Mesenchymal stem cell (in vitro differentiated cells and primary cell): ENCODE data around the gene HIPK2.
A peak's percentile ranks its signal among the peaks of the same experiment; 100 is the strongest.

Source experiments
- DNase-seq: peaks from one replicate; pipeline ENCODE4 v3.0.0-alpha.2; 2013
- H2AFZ ChIP-seq: one replicate; pipeline ENCODE4 v1.6.1; 2013; ENCODE audit warnings: low read depth, mild to moderate bottlenecking, control low read depth, inconsistent platforms, low read length, moderate library complexity
- H2AK5ac ChIP-seq: 2 replicates; pipeline ENCODE4 v1.6.1; 2013; ENCODE audit warnings: low read length, moderate library complexity, mild to moderate bottlenecking, inconsistent platforms; ENCODE audit not compliant: severe bottlenecking
- H2BK120ac ChIP-seq: one replicate; pipeline ENCODE4 v1.6.1; 2013; ENCODE audit warnings: low read depth, mild to moderate bottlenecking, inconsistent platforms, low read length, moderate library complexity
- H2BK12ac ChIP-seq, 2 experiments: one replicate each; pipeline ENCODE4 v1.6.1; 2013; ENCODE audit warnings: inconsistent platforms in 2 of 2, low read length in 2 of 2, mild to moderate bottlenecking in 2 of 2, moderate library complexity in 2 of 2, control low read depth in 1 of 2
- H2BK15ac ChIP-seq: one replicate; pipeline ENCODE4 v1.6.1; 2013; ENCODE audit warnings: mild to moderate bottlenecking, low read depth, inconsistent platforms; ENCODE audit not compliant: poor library complexity, severe bottlenecking
- H2BK5ac ChIP-seq: 2 replicates; pipeline ENCODE4 v1.6.1; 2013; ENCODE audit warnings: low read depth, mild to moderate bottlenecking, low read length, control low read depth, inconsistent platforms; ENCODE audit not compliant: poor library complexity, severe bottlenecking
- H3K14ac ChIP-seq, 2 experiments: one replicate each; pipeline ENCODE4 v1.6.1; 2013; ENCODE audit warnings: inconsistent platforms in 2 of 2, low read length in 2 of 2, control low read depth in 1 of 2, mild to moderate bottlenecking in 1 of 2, moderate library complexity in 1 of 2
- H3K18ac ChIP-seq, 2 experiments: one replicate each; pipeline ENCODE4 v1.6.1; 2013; ENCODE audit warnings: inconsistent platforms in 2 of 2, low read length in 2 of 2, control low read depth in 1 of 2, low read depth in 1 of 2, mild to moderate bottlenecking in 1 of 2
- H3K23ac ChIP-seq, 2 experiments: one replicate each; pipeline ENCODE4 v1.6.1; 2013; ENCODE audit warnings: inconsistent platforms in 2 of 2, low read length in 2 of 2, mild to moderate bottlenecking in 2 of 2, moderate library complexity in 2 of 2, control low read depth in 1 of 2
- H3K27ac ChIP-seq: 2 replicates; pipeline ENCODE4 v1.5.1; 2013; ENCODE audit warnings: mild to moderate bottlenecking, moderate library complexity, low read length, control low read depth, inconsistent platforms; ENCODE audit not compliant: poor library complexity, severe bottlenecking
- H3K27me3 ChIP-seq, 2 experiments: 2 replicates each; pipeline versions ENCODE4 v1.6.1 to v1.7.0; 2013; ENCODE audit warnings: low read length in 2 of 2, mild to moderate bottlenecking in 2 of 2, moderate library complexity in 2 of 2, control low read depth in 1 of 2, inconsistent platforms in 1 of 2; ENCODE audit not compliant: control insufficient read depth in 1 of 2, insufficient read depth in 1 of 2
- H3K36me3 ChIP-seq, 2 experiments: 2 replicates each; pipeline versions ENCODE4 v1.6.1 to v1.7.0; 2013; ENCODE audit warnings: low read length in 2 of 2, control low read depth in 1 of 2, inconsistent platforms in 1 of 2, low read depth in 1 of 2, mild to moderate bottlenecking in 1 of 2; ENCODE audit not compliant: insufficient read depth in 2 of 2, control insufficient read depth in 1 of 2
- H3K4ac ChIP-seq, 2 experiments: one replicate each; pipeline ENCODE4 v1.6.1; 2013; ENCODE audit warnings: inconsistent platforms in 2 of 2, low read length in 2 of 2, mild to moderate bottlenecking in 2 of 2, moderate library complexity in 2 of 2, control low read depth in 1 of 2, low read depth in 1 of 2
- H3K4me1 ChIP-seq: 2 replicates; pipeline ENCODE4 v1.6.1; 2013; ENCODE audit warnings: low read depth, low read length, control low read depth; ENCODE audit not compliant: control insufficient read depth, insufficient read depth
- H3K4me2 ChIP-seq: 2 replicates; pipeline ENCODE4 v1.6.1; 2013; ENCODE audit warnings: low read length, mild to moderate bottlenecking, inconsistent platforms; ENCODE audit not compliant: poor library complexity, severe bottlenecking
- H3K4me3 ChIP-seq, 2 experiments: 2 replicates each; pipeline versions ENCODE4 v1.5.1 to v1.7.0; 2013; ENCODE audit warnings: low read length in 2 of 2, mild to moderate bottlenecking in 2 of 2, control low read depth in 1 of 2, low read depth in 1 of 2; ENCODE audit not compliant: insufficient read depth in 1 of 2
- H3K79me1 ChIP-seq: replicated peaks from 2 replicates; pipeline ENCODE4 v1.6.1; 2013; ENCODE audit warnings: mild to moderate bottlenecking, control low read depth, low read length, inconsistent platforms; ENCODE audit not compliant: poor library complexity, severe bottlenecking
- H3K9ac ChIP-seq: 2 replicates; pipeline ENCODE4 v1.7.0; 2013; ENCODE audit warnings: mild to moderate bottlenecking, low read length, moderate library complexity
- H3K9me3 ChIP-seq: 2 replicates; pipeline ENCODE4 v1.7.0; 2013; ENCODE audit warnings: mild to moderate bottlenecking, low read length; ENCODE audit not compliant: control insufficient read depth
- H4K8ac ChIP-seq: one replicate; pipeline ENCODE4 v1.6.1; 2013; ENCODE audit warnings: inconsistent platforms, mild to moderate bottlenecking, low read length, moderate library complexity
- H4K91ac ChIP-seq: one replicate; pipeline ENCODE4 v1.6.1; 2013; ENCODE audit warnings: mild to moderate bottlenecking, low read length, inconsistent platforms
- WGBS: methylation state at CpG from one replicate; pipeline ENCODE4 v1.1.7; 2013; ENCODE audit warnings: mixed read lengths; 5-methylcytosine and 5-hydroxymethylcytosine counted together

The HIPK2 gene

DNA sequence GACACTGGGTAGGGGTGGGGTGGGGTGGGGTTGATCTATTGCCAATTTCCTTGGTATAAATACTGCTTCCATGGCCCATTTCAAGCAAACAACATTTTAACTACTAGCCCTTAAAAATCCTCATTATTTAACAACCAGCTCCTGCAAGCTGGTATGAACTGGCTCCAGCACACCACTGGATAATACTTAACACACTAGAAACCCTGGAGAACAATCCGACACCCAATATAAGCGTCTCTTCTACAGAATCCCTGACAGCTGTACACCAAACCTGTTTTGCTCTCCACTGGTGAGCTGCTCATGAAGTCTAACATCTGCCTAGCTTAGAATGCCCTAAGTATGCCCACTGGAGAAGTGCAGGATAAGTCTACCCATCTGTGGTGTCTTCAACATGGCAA, 116.8 kb downstream of the HIPK2 start:
- no peak overlapping the region for H3K14ac ChIP-seq
- no peak overlapping the region for H2AFZ ChIP-seq
- H3K4me2 ChIP-seq, result no peak overlapping the region
- no peak overlapping the region for H3K9ac ChIP-seq
- no peak overlapping the region for H2BK12ac ChIP-seq
- no peak overlapping the region for H3K18ac ChIP-seq
- H3K4me3 ChIP-seq, result no peak overlapping the region
- H4K8ac ChIP-seq, result no peak overlapping the region
- no peak overlapping the region for H2BK5ac ChIP-seq
- H3K36me3 ChIP-seq, result peaks cover 0 to 10% of the 10 kb centered on the region in 2 experiments
- H3K23ac ChIP-seq, result no peak overlapping the region
- no peak overlapping the region for H4K91ac ChIP-seq
- DNase-seq, result no peak
- H2AK5ac ChIP-seq, result no peak overlapping the region
- 99% methylated on average over 2 of the region's 2 CpGs for WGBS
- peaks cover 19% of the 10 kb centered on the region for H3K79me1 ChIP-seq
- H3K27me3 ChIP-seq, result no peaks in the 10 kb centered on the region
- no peak overlapping the region for H2BK15ac ChIP-seq
- no peak overlapping the region for H2BK120ac ChIP-seq
- H3K4ac ChIP-seq, result no peak overlapping the region
- H3K9me3 ChIP-seq, result no peaks in the 10 kb centered on the region
- H3K27ac ChIP-seq, result peak overlapping the region; percentile 30
- H3K4me1 ChIP-seq, result peaks cover 13% of the 10 kb centered on the region

DNA sequence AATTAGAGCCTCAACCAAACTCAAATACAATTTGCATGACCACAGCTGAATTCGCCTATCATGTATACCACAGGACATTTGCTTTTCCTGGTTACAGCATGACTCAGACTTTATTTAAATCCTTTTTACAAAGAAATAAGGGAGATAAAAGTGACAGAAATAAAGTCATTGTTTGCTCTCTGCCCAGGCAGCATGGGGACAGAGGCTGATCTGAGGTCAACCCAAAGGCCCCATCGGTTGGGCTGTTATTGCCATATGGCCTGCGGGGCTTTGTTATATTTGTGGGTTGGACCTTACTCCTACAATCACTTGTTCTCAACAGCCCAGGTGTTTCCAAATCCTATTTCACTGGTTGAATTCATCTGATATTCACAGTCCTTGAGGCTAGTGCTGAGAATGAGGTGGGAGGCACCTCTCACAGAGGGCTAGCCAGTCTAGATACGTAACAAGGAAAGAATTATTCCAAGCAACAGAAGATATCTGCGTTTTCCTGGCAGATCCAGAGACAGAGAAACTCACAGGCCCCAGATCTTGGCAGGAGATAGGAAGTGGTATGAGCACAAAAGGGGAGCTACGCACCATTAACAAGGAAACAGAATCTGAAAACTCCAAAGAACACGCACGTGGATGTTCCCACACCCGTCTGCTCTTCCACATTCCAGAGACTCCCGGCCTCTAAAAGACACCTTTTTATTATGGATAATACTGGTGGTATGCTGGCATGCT, 117.3 kb downstream of the HIPK2 start:
- peaks cover 13% of the 10 kb centered on the region for H3K4me1 ChIP-seq
- H3K9me3 ChIP-seq, result no peaks in the 10 kb centered on the region
- H3K36me3 ChIP-seq, result peaks cover 0 to 11% of the 10 kb centered on the region in 2 experiments
- no peak overlapping the region for H3K18ac ChIP-seq
- no peak overlapping the region for H2BK15ac ChIP-seq
- no peak overlapping the region for H4K8ac ChIP-seq
- no peak overlapping the region for H2AFZ ChIP-seq
- 84% methylated on average over 7 of the region's 10 CpGs for whole genome bisulfite sequencing
- DNase-seq, result no peak
- H2BK120ac ChIP-seq, result no peak overlapping the region
- H3K27me3 ChIP-seq, result no peaks in the 10 kb centered on the region
- no peak overlapping the region for H3K9ac ChIP-seq
- H3K4me2 ChIP-seq, result no peak overlapping the region
- no peak overlapping the region for H3K14ac ChIP-seq
- H2AK5ac ChIP-seq, result peak overlapping the region; percentile 44
- H2BK5ac ChIP-seq, result no peak overlapping the region
- H2BK12ac ChIP-seq, result peak overlapping the region in 1 of 2 experiments; percentile 23
- no peak overlapping the region for H4K91ac ChIP-seq
- H3K4ac ChIP-seq, result no peak overlapping the region
- no peak overlapping the region for H3K23ac ChIP-seq
- H3K79me1 ChIP-seq, result peaks cover 20% of the 10 kb centered on the region
- H3K27ac ChIP-seq, result peak overlapping the region; percentile 55
- no peak overlapping the region for H3K4me3 ChIP-seq

DNA sequence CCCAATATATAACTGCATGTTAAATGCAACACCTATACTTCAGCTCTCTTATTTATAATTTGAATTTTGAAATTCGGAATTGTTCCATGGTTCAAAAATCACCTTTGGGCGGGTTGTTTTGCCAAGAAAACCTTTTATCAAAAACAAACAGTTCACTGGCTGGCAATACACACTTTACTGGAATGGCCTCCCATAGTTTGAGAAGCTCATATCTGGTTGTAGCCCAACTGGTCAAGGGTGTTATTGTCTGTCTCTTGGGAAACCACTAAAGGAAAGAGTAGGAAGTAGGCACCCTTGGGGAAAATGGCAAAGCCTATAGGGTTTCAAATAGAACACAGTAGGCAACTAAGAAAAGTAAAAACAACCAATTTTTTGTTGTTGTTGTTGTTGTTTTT, 117.9 kb downstream of the HIPK2 start:
- 100% methylated on average over 2 of the region's 2 CpGs for WGBS
- no peak overlapping the region for H2BK5ac ChIP-seq
- no peak overlapping the region for H3K18ac ChIP-seq
- H3K9ac ChIP-seq, result no peak overlapping the region
- peaks cover 0 to 12% of the 10 kb centered on the region in 2 experiments for H3K36me3 ChIP-seq
- H3K4me1 ChIP-seq, result peaks cover 13% of the 10 kb centered on the region
- H3K4me2 ChIP-seq, result no peak overlapping the region
- H2AK5ac ChIP-seq, result no peak overlapping the region
- H3K27ac ChIP-seq, result peak overlapping the region; percentile 22
- no peaks in the 10 kb centered on the region for H3K9me3 ChIP-seq
- no peak overlapping the region for H3K14ac ChIP-seq
- H3K4ac ChIP-seq, result no peak overlapping the region
- no peak overlapping the region for H2BK120ac ChIP-seq
- no peaks in the 10 kb centered on the region for H3K27me3 ChIP-seq
- no peak overlapping the region for H3K4me3 ChIP-seq
- no peak overlapping the region for H2AFZ ChIP-seq
- H3K79me1 ChIP-seq, result peaks cover 18% of the 10 kb centered on the region
- no peak overlapping the region for H3K23ac ChIP-seq
- H2BK12ac ChIP-seq, result no peak overlapping the region
- H4K8ac ChIP-seq, result no peak overlapping the region
- no peak for DNase-seq
- no peak overlapping the region for H2BK15ac ChIP-seq
- H4K91ac ChIP-seq, result no peak overlapping the region

DNA sequence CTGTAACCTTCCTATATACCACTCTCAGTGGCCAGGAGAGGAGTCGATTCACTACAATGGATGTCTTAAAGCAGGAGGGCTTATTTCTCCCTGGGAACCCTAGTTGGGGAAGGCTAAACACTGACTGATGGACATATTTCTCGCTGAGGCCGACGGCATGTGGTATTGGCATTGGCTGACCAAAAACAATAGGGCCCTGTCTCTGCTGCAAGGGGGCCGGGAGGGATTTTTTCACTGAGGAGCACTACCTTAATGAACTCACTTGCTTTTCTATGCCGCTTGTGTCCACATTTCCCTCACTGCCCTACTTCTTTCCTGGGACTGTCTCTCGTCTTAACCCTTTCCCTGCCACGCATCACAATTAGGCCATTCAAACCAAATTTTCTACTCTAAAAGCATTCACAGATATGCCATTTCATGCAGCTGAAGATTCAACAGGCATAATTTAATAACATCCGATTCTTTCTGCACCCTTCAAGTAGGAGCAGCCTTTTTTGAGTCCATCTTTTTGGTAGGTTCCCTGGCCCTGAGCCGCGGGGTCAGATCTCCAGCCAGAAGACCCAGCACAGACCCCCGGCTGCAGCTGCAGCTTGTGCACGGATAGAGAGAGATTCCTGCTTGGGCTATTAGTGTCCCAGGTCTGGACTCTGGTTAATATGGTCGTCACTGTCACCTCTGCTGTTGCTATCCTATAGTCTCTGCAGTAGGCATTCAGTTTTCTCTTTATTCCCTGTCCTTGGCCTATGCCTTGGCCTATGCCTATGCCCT, 118.7 kb downstream of the HIPK2 start:
- WGBS, result 82% methylated on average over 14 of the region's 14 CpGs

More for the DNA sequence above, 118.7 kb downstream of the HIPK2 start:
- Histone ChIP-seq H3K4me1 (peaks cover 14% of the 10 kb centered on the region), H2AFZ (no peak overlapping the region), H3K4ac (no peak overlapping the region), H3K27me3 (no peaks in the 10 kb centered on the region), H4K91ac (no peak overlapping the region), H2BK120ac (no peak overlapping the region), H3K79me1 (peaks cover 16% of the 10 kb centered on the region), H3K9ac (peak overlapping the region; percentile 48), H3K36me3 (peaks cover 0 to 11% of the 10 kb centered on the region in 2 experiments), H3K9me3 (no peaks in the 10 kb centered on the region), H3K18ac (no peak overlapping the region), H4K8ac (no peak overlapping the region), H2BK15ac (no peak overlapping the region), H3K27ac (peak overlapping the region; percentile 43), H3K23ac (no peak overlapping the region), H3K4me2 (no peak overlapping the region), H2BK5ac (no peak overlapping the region), H2AK5ac (no peak overlapping the region), H2BK12ac (no peak overlapping the region), H3K4me3 (no peak overlapping the region), H3K14ac (no peak overlapping the region)
- no peak for DNase-seq
